H1 (cell line): Measurements from ENCODE around the gene TPD52L1. TPM values are rescaled to one million over a fixed set of nuclear protein-coding genes. Genes with fewer than 3 reads are reported as not detected.

Experiments
- CTBP2 ChIP-seq: IDR thresholded peaks from 2 replicates; pipeline ENCODE4 v1.7.0; 2011; ENCODE audit warnings: borderline replicate concordance, mild to moderate bottlenecking, moderate library complexity, mixed read lengths, low read length; ENCODE audit not compliant: insufficient read depth, insufficient read length
- GTF2F1 ChIP-seq: IDR thresholded peaks from 2 replicates; pipeline ENCODE4 v1.6.1; 2012; ENCODE audit warnings: low read depth, low read length, improper control_type of control experiment, borderline replicate concordance
- TAF7 ChIP-seq: optimal IDR thresholded peaks from 2 replicates; pipeline ENCODE3; 2011; ENCODE audit warnings: low read depth, mild to moderate bottlenecking, inconsistent platforms, low read length, moderate library complexity, borderline replicate concordance
- ZNF274 ChIP-seq: IDR thresholded peaks from 2 replicates; pipeline ENCODE4 v1.7.0; 2012; ENCODE audit warnings: low read length, borderline replicate concordance; ENCODE audit errors: extremely low read depth
- polyA plus RNA-seq, 7 experiments: library from polyadenylated mRNA; depleted of rRNA in 3 of 7; stranded (reverse) in 5 of 7; unstranded in 2 of 7; fragments of >200 nt in 5 of 7; fragments of 200-250 nt in 2 of 7; gene quantifications; 1 replicate in 5 of 7; 2 replicates in 1 of 7; 4 replicates in 1 of 7; pipeline versions ENCODE4 v1.2.1 to v1.2.3, GENCODE V29; 2011 to 2013; ENCODE audit warnings: missing spikeins in 2 of 7, mixed read lengths in 2 of 7
- total RNA-seq: library from RNA; stranded (reverse); fragmentation: NEBNext Ultra II Directional; extraction: Animal tissue kit (Norgen Biotek cat#: 25700); gene quantifications from 2 replicates; pipeline ENCODE4 v1.2.1, GENCODE V29; 2021

The TPD52L1 gene
- total and polyA plus RNA-seq, 2 of the 8 experiments (the other 6 are each of a cell fraction or from before 2014, with no cell fraction given) = 7.4 to 14.2 TPM

GRCh38 chr6:125254321-125254720 lies 100.7 kb downstream of the TPD52L1 start (continued):
- no peak for TF ChIP-seq ZNF274
- no peak for TF ChIP-seq CTBP2
- no peak for TF ChIP-seq GTF2F1
- TF ChIP-seq TAF7 = no peak
